Naive thymus-derived CD8-positive, alpha-beta T cell (primary cell): ENCODE measurements around the gene COL15A1. TPM values are rescaled to one million over a fixed set of nuclear protein-coding genes. Genes with fewer than 3 reads are reported as not detected.

Experiments used
- ATAC-seq, 2 donors: fragments of 150-1000 bp; cut with Tn5 transposase in 1 of 2; sonication (Bioruptor Pico), chemical (Tn5 transposase) in 1 of 2; 1 replicate in 1 of 2; 2 replicates in 1 of 2; pipeline ENCODE4 v1.10.0; 2021; ENCODE audit warnings: mild to moderate bottlenecking in 2 of 2, moderate library complexity in 2 of 2
- POLR2A ChIA-PET: fragments of 350-600 bp; sonication (Branson Sonifier 250); formaldehyde crosslinking; loops from one replicate; lab custom pipeline; 2021; ENCODE audit warnings: antibody characterized with exemption; lab: Charles Lee
- DNase-seq, 10 donors: peaks; one replicate each; pipeline versions ENCODE4 v3.0.0 to v3.0.0-alpha.2; 2020 to 2022
- H3K27ac Mint-ChIP-seq, 10 donors: one replicate each; pipeline ENCODE4 v1.8.0; 2020 to 2022; ENCODE audit warnings: mild to moderate bottlenecking in 10 of 10, mixed read lengths in 10 of 10, moderate library complexity in 4 of 10, inconsistent platforms in 1 of 10
- H3K27me3 Mint-ChIP-seq, 5 donors: one replicate each; pipeline ENCODE4 v1.8.0; 2021 to 2022; ENCODE audit warnings: mixed read lengths in 5 of 5
- H3K36me3 Mint-ChIP-seq, 3 donors: one replicate each; pipeline ENCODE4 v1.8.0; 2020 to 2022; ENCODE audit warnings: mixed read lengths in 3 of 3, mild to moderate bottlenecking in 2 of 3, inconsistent platforms in 1 of 3
- H3K4me1 Mint-ChIP-seq, 4 donors: one replicate each; pipeline ENCODE4 v1.8.0; 2021 to 2022; ENCODE audit warnings: mixed read lengths in 4 of 4
- H3K4me3 Mint-ChIP-seq, 10 donors: one replicate each; pipeline ENCODE4 v1.8.0; 2020 to 2022; ENCODE audit warnings: mild to moderate bottlenecking in 10 of 10, mixed read lengths in 10 of 10, moderate library complexity in 6 of 10, inconsistent platforms in 1 of 10
- H3K9me3 Mint-ChIP-seq, 9 donors: one replicate each; pipeline ENCODE4 v1.8.0; 2020 to 2022; ENCODE audit warnings: mixed read lengths in 9 of 9, mild to moderate bottlenecking in 3 of 9, inconsistent platforms in 1 of 9, moderate library complexity in 1 of 9
- polyA plus RNA-seq, 3 donors: library from polyadenylated mRNA; unstranded; fragments of 300-500 nt; fragmentation: Illumina TruSeq; gene quantifications; one replicate each; pipeline ENCODE4 v1.2.3, GENCODE V29; 2021
- total RNA-seq, 8 experiments: library from RNA in 2 of 8; stranded (reverse) in 2 of 8; gene quantifications; one replicate each; pipeline ENCODE4 v1.2.3 and lab custom pipeline; 2021 to 2026

The COL15A1 gene
- total and polyA plus RNA-seq, 5 experiments from 2014 or later = not detected

DNA sequence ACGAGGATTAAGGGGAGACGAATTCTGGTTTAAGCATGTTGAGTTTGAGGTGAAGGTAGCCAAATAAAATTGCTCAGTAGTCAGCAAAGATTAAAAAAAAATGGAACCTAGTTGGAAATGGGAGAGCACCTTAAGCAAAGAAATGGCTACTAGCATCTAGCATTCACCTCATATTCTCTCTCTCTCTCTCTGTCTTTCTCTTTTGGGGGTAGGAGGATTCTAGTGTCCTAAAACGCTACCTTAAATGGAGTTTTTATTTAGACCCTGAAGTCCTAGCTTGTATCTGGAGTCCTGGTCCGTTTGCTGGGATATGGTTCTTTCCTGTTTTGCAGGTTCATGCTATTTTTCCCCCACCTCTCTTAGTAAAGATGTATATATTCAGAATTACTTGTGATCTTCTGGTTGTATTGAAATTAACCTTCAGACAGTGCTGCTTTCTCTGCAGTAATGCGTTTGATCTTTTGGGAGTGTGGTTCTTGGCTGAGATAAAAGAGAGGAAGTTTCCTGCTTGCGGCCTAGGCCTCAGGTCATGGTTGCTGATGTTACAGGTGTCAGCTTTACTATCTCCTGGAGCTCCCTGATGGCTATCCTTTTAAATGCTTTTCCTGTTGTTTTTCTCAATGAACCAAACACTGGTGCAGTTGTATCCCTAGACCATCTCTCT, 169.2 kb downstream of the COL15A1 start:
- Mint-ChIP-seq H3K27ac (peak overlapping the region; percentile 56 to 92 (median 88)), H3K27me3 (no peaks in the 10 kb centered on the region), H3K4me3 (peak overlapping the region; percentile 61 to 82 (median 75)), H3K4me1 (peaks cover 54 to 94% (median 89%) of the 10 kb centered on the region in 4 donors), H3K9me3 (no peaks in the 10 kb centered on the region), H3K36me3 (peaks cover 0 to 9% (median 3%) of the 10 kb centered on the region in 3 donors)
- POLR2A ChIA-PET = interaction anchor here (0.5 to 3.2 kb wide), 8 partner anchors 9 to 98 kb away, joined by 3 to 25 read pairs (median 5); partner anchors contain the start of gene TGFBR1
- DNase-seq = peak in 9 of 10 donors; percentile 15 to 90 (median 74)
- peak; percentile 95 to 98 for ATAC-seq

DNA sequence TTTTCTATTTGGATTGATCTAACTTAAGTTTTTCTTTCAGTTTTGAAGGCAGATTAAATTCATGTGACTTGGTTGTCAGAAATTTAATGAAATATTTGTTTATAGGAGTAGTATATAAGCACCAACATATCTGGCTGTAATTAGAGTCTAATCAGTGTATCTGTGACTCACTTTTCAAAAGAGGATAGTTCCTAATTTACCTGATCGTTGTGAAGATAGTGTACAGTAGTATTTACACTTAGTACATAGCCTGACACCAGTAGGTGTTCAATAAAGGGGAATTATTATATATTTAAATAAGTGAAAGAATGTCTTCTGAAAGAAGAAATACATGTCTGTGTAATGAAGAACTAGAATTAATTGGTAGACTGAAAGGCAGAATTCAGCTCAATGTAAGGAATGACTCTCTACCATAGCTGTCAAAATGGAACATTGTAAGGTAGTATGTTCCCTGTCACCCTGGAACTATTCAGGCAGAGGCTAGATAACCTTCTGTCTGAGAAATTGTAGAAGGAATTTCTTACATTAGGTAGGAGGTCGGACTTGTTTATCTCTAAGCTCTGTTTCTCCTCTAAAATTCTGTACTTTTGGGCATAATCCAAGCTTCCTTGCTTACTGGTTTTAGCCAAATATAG, 169.8 kb downstream of the COL15A1 start:
- Mint-ChIP-seq H3K36me3 (peaks cover 0 to 9% (median 3%) of the 10 kb centered on the region in 3 donors), H3K27me3 (no peaks in the 10 kb centered on the region), H3K27ac (peak overlapping the region; percentile 56 to 92 (median 88)), H3K9me3 (no peaks in the 10 kb centered on the region), H3K4me1 (peaks cover 51 to 93% (median 85%) of the 10 kb centered on the region in 4 donors), H3K4me3 (peak overlapping the region; percentile 61 to 82 (median 75))
- peak in 1 of 2 donors; percentile 2 for ATAC-seq
- no peak for DNase-seq
- POLR2A ChIA-PET = interaction anchor here (0.5 to 3.2 kb wide), 9 partner anchors 9 to 99 kb away, joined by 3 to 25 read pairs (median 4); partner anchors contain the start of gene TGFBR1

DNA sequence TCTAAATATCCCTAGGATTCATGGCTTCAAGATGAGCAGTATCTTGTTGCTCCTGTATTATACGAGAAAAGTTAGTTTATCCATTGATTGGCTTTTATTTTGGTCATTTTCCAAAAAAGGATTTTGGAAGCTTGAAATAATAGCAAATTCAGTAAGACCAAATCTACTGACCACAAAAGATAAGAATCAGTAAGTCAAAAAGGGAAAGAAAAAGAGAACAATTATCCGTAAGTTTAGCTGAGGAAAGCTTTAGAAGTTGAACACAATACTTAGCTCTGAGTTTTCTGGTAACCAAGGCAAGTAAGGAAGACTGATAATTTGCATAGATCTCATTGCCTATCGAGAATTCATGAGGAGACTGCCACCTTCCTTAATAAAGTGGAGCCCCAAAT, 170.3 kb downstream of the COL15A1 start:
- H3K9me3 Mint-ChIP-seq = no peaks in the 10 kb centered on the region
- ATAC-seq (no peak), DNase-seq (no peak)
- H3K27me3 Mint-ChIP-seq = no peaks in the 10 kb centered on the region
- H3K27ac Mint-ChIP-seq = peak overlapping the region in 8 of 10 donors; percentile 3 to 78 (median 46)
- peaks cover 0 to 5% (median 3%) of the 10 kb centered on the region in 3 donors for H3K36me3 Mint-ChIP-seq
- H3K4me3 Mint-ChIP-seq = peak overlapping the region in 8 of 10 donors; percentile 27 to 69 (median 46)
- H3K4me1 Mint-ChIP-seq = peaks cover 49 to 93% (median 85%) of the 10 kb centered on the region in 4 donors
- POLR2A ChIA-PET = interaction anchor here (0.7 to 3.2 kb wide), 7 partner anchors 8 to 24 kb away, joined by 3 to 25 read pairs (median 6); partner anchors contain the start of gene TGFBR1

DNA sequence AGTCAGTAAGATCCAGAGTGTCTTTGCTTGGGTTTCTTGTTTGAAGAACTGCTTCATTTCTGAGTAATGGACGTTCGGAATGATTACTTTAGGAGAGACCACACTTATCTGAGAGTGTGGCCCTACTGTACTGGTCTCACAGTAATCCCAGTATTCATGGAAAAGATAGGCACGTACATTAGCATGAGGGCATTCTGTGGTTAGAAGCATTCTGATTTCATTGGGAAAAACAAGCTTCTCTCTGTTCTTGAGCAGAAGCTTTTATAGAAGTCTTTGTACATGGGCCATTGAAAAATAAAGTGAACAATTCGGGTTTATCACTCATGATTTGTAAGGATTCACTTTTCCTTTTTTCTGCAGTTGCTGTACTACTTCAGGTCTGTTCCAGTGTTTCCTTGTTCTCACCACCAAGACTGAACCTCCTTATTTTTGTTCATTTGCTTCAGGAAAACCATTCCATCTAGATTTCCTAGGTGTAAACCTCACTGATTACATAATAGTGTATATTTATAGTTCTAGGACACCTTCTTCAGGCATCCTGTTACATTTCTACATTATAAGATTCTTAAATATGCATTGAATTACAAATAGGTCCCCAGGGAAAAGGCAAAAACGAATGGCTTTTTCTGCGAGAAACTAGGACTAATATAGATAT, 171.3 kb downstream of the COL15A1 start:
- Mint-ChIP-seq H3K9me3 (no peaks in the 10 kb centered on the region), H3K36me3 (peaks cover 0 to 4% (median 0%) of the 10 kb centered on the region in 3 donors), H3K4me3 (peak overlapping the region in 8 of 10 donors; percentile 6 to 69 (median 36)), H3K4me1 (peaks cover 47 to 93% (median 84%) of the 10 kb centered on the region in 4 donors), H3K27ac (peak overlapping the region in 8 of 10 donors; percentile 15 to 78 (median 36)), H3K27me3 (no peaks in the 10 kb centered on the region)
- no peak for DNase-seq
- no peak for ATAC-seq
- POLR2A ChIA-PET = interaction anchor here (3.2 kb wide), 1 partner anchor 11 kb away, joined by 25 read pairs; the partner anchor contains the start of gene TGFBR1

DNA sequence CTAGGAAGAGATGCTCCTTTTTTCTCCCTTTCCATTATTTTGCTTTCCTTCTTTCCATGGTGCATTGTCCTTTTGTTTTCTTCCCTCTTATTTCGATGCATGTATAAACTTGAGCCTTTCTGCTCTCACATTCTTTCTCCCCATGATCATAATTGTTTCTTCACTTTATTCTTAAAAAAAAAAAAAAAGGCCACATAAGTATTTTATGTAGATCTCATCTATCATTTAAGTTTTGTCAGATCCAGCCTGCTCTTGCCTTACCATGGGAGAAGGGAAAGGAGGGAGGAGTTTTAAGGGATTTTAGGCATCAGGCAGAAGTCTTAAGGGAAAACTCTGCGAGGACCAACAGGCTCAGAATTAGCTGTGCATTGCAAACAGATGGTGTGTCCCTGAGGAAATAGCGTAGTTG, 172.3 kb downstream of the COL15A1 start:
- ATAC-seq (no peak), DNase-seq (no peak)
- no peaks in the 10 kb centered on the region for H3K9me3 Mint-ChIP-seq
- H3K4me1 Mint-ChIP-seq = peaks cover 49 to 93% (median 85%) of the 10 kb centered on the region in 4 donors
- H3K27ac Mint-ChIP-seq = peak overlapping the region in 7 of 10 donors; percentile 1 to 64 (median 33)
- peak overlapping the region in 7 of 10 donors; percentile 5 to 53 (median 17) for H3K4me3 Mint-ChIP-seq
- POLR2A ChIA-PET = interaction anchor here (1.6 to 10.6 kb wide), 2 partner anchors 11 to 19 kb away, joined by 5 to 63 read pairs; partner anchors contain the start of gene TGFBR1
- no peaks in the 10 kb centered on the region for H3K36me3 Mint-ChIP-seq
- H3K27me3 Mint-ChIP-seq = no peaks in the 10 kb centered on the region

DNA sequence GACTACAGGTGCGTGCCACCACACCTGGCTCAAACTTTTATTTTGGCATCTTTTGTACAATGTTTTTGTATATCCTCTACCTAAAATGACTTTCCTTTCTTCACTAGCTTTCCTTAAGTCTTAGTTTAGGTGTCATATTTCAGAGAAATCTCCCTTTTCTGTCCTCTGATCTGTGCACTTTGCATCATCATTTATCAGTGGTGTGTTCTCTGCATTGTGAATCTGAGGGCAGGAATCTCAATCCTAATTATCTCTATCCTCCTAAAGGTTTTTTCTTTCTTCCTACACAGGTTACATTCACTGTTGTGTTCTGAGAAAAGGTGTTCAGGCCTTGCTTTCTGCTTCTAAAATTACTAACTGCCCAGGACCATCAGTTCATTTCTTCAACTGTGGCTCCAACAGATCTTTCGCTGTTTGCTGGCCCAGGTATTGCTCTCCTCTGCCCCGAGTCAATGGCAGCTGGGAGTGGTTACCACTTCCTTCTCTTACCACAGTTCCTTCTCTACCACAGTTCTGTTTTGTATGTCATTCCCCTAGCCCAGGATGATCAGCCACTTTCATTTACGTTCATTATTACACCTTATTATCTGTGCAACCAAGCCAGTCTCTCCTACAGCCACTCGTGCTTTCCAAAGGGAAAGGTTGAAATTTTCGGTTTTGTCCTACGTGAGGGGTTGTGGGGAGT, 175.2 kb downstream of the COL15A1 start:
- POLR2A ChIA-PET = interaction anchor here (0.9 to 10.6 kb wide), 8 partner anchors 8 to 106 kb away, joined by 3 to 63 read pairs (median 4); partner anchors contain the start of genes ALG2, SEC61B and TGFBR1
- peak; percentile 98 to 99 for ATAC-seq
- Mint-ChIP-seq H3K4me3 (peak overlapping the region; percentile 68 to 94 (median 85)), H3K27ac (peak overlapping the region; percentile 53 to 95 (median 92)), H3K4me1 (peaks cover 47 to 93% (median 86%) of the 10 kb centered on the region in 4 donors), H3K27me3 (no peaks in the 10 kb centered on the region), H3K36me3 (no peaks in the 10 kb centered on the region), H3K9me3 (no peaks in the 10 kb centered on the region)
- peak in 9 of 10 donors; percentile 28 to 81 (median 55) for DNase-seq

DNA sequence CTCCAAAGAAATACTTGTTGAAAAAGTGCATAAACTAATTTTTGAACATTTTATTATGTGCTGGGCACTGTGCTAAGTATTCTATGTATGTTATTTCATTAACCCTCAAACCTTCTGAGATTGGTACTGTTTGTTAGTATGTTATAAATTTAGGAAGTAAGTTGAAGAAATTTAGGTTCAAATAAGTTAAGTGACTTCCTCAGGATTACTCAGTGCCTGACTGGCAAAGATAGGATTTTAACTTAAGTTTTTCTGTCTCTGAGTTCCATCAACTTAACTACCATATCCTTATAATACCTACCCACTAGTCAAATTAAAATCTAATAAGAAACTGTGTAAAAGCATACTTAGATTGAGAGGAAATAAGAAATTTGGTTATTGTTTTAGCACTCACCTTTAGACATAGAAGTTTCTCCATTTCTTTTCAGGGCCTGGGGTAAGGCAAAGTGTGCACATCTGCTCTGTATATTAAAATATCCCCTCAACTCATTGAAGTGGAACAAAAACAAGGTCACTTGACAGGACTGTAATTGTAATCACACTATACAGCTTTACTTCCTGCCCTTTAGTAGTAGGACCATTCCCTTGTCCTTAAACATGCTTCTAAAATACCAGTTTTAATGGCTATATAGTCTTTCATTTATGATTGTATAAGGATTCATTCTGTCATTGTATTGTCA, 176.4 kb downstream of the COL15A1 start:
- POLR2A ChIA-PET = interaction anchor here (1.1 to 10.6 kb wide), 6 partner anchors 7 to 107 kb away, joined by 3 to 63 read pairs (median 4); partner anchors contain the start of genes ALG2, SEC61B and TGFBR1
- peak overlapping the region; percentile 4 to 94 (median 81) for H3K4me3 Mint-ChIP-seq
- ATAC-seq (no peak), DNase-seq (no peak)
- peaks cover 42 to 92% (median 85%) of the 10 kb centered on the region in 4 donors for H3K4me1 Mint-ChIP-seq
- no peaks in the 10 kb centered on the region for H3K9me3 Mint-ChIP-seq
- H3K36me3 Mint-ChIP-seq = peaks cover 0 to 3% (median 0%) of the 10 kb centered on the region in 3 donors
- no peaks in the 10 kb centered on the region for H3K27me3 Mint-ChIP-seq
- H3K27ac Mint-ChIP-seq = peak overlapping the region; percentile 28 to 95 (median 92)

Other genes with a start within 250 kb of the COL15A1 start
- not detected for gene GABBR2, start 235.0 kb upstream of the COL15A1 start, total RNA-seq
- not detected for gene GABBR2, start 235.0 kb upstream of the COL15A1 start, polyA plus RNA-seq
- gene ANKS6, start 147.4 kb upstream of the COL15A1 start, total RNA-seq = 10 to 100 TPM; 14.6 to 18.1 TPM
- gene ANKS6, start 147.4 kb upstream of the COL15A1 start, polyA plus RNA-seq = 10 to 100 TPM in 1 of 3 donors, 1 to 10 TPM in 2; 6.3 to 12.7 (median 6.4) TPM
- gene GALNT12, start 136.2 kb upstream of the COL15A1 start, total RNA-seq = 1 to 10 TPM; 8.7 to 9.3 TPM
- 1 to 10 TPM; 4.6 to 8.4 (median 8.1) TPM for gene GALNT12, start 136.2 kb upstream of the COL15A1 start, polyA plus RNA-seq
- 10 to 100 TPM; 43.6 to 45.3 TPM for gene TGFBR1, start 161.2 kb downstream of the COL15A1 start, total RNA-seq
- 10 to 100 TPM; 19.2 to 23.6 (median 22.3) TPM for gene TGFBR1, start 161.2 kb downstream of the COL15A1 start, polyA plus RNA-seq